ENCODE measurements around the gene TSC22D1. TPM values are rescaled to one million over a fixed set of nuclear protein-coding genes. Genes with fewer than 3 reads are reported as not detected.

The TSC22D1 gene
- total RNA-seq, 4 donors from 2014 or later, result 48.8 to 138 (median 92.7) TPM

DNA sequence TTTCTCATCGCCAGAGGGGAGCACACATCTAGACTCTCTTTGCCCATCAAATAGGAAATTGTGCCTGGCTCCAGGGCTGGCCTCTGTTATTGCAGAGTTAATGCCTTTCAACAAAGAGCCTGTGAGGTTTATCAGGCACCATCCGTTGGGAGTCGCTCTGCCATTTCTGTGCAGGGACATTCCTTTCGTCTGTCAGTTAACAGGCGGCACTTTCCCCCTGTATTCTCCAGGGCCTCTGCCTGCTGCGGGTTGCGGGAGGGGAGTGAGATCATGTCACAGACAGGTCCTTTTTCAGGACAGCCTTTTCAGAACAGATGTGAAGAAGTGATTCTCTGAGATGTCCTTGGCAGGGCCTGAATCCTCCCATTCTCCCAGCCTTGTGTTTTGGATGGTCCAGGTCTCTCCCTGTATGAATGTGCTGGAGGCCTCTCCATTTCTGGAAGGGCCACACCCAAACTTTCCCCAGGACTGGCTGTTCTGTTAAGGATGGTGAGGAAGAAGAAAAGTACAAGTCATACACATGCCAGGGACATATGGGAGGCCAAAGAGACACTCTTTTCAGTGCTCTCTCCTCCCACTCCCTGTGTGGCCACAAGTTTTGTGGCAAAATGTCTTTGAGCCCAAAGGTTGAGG is 187.6 kb downstream of the TSC22D1 start:
- TF ChIP-seq CTCF (IDR thresholded peaks at IDR 0.05), result no peak
- no peak for ATAC-seq (ENCODE audit: low FRiP score)
- DNase-seq (ENCODE audit: low spot score), result no peak

DNA sequence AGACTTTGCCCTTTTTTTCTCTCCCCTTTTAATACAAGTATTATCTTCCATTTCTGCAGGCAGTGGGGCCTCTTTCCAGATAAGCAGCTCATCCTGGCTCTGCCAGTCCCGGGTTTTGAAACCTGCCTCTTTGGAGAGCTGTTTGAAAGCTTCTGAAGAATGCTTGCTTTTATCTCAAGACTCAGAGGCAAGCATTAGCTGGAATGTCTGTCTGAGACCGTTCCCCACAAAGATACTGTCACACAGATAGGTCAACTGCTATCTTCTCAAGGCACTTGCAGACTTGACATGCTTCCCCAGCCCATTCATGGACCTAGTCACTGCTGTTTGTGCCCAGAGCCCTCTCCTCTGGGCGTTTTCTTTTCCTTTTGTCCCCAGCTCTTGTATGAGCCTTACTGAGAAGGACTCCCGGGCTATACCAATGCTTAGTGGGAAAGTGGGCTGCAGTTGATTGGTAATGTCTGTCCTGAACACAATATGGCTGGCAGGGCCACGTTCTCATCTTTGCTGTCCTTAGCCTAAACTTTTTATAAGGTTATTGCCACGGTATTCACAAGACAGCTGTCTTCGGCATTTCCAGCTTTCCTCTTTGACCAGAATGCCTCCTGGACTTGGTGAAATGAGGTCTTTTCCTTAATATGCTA is 189.1 kb downstream of the TSC22D1 start:
- ATAC-seq (ENCODE audit: low FRiP score) (peak; percentile 33), DNase-seq (ENCODE audit: low spot score) (no peak)
- TF ChIP-seq CTCF (IDR thresholded peaks at IDR 0.05), result no peak

DNA sequence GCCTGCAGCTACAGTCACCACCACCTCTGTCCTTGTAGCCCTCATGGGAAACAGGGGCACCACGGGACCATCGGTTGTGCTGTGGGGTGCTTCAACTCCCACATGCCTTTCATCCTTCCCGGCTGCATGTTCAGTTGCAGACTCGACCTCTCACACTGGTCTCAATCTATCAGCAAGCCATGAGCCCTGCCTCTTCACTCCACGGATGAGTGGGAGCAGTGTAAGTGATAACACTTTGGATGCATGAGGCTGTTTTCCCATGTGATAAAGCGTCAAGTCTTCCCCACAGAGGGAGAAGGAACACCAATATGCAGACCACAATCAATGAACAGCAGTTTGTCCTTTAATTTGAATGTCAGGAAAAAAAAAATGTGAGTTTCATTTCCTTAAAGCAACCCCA is 190.3 kb downstream of the TSC22D1 start:
- no peak for TF ChIP-seq CTCF (IDR thresholded peaks at IDR 0.05)
- peak; percentile 58 for ATAC-seq (ENCODE audit: low FRiP score)

GRCh38 chr13:44385401-44385800 is 190.7 kb downstream of the TSC22D1 start:
- DNase-seq (ENCODE audit: low spot score) (no peak), ATAC-seq (ENCODE audit: low FRiP score) (no peak)
- no peak for TF ChIP-seq CTCF (IDR thresholded peaks at IDR 0.05)

More for the DNA sequence above, 190.3 kb downstream of the TSC22D1 start:
- DNase-seq (ENCODE audit: low spot score), result no peak

GRCh38 chr13:44384778-44385177 is 191.4 kb downstream of the TSC22D1 start:
- no peak for DNase-seq (ENCODE audit: low spot score)
- ATAC-seq (ENCODE audit: low FRiP score), result no peak
- TF ChIP-seq CTCF (IDR thresholded peaks at IDR 0.05), result no peak

DNA sequence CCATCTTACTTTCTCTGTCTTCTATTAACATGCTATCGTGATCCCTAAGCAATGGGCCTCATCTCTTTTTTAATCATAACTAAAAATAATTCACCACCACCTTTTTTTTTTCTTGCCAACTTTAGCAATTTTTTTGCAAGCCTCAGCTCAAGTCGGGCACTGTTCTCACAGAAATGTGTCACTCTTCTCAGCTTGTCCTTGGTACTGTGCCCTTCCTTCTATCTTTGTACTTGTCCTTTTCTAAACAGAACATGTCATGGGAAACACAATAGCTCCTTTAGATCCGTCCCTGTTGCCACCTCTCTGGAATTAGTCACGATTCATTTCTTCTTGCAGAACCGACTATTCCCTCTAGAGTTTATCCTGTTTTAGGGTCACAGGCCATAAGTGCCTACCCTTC is 192.2 kb downstream of the TSC22D1 start:
- TF ChIP-seq CTCF (IDR thresholded peaks at IDR 0.05), result no peak
- DNase-seq (ENCODE audit: low spot score) (no peak), ATAC-seq (ENCODE audit: low FRiP score) (no peak)

DNA sequence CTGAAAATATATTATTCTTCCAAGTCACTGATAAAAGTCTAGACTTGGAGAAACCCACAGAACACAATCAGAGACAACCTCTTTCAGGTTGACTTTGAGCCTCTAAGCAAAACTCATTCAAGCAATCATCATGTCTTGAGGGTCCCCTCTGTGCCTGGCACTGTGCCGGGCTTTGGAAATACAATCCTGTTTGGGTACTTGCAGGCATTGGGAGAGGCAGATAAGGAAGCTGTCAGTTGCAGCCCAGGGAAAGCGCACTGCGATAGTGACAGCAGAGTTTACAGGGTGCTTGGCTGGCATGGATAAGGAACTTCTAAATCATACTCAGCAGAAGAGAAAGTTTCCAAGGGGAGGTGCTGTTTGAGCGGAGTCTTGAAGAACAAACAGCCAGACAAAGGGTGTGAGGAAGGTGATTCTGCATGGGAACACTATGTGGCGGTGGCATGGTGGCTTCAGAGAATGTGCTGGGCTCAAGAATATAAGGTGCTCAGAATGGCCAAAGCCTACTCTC is 193.4 kb downstream of the TSC22D1 start:
- TF ChIP-seq CTCF (IDR thresholded peaks at IDR 0.05), result no peak
- DNase-seq (ENCODE audit: low spot score), result no peak
- no peak for ATAC-seq (ENCODE audit: low FRiP score)

Data from omental fat pad (tissue), 4 donors.